Endodermal cell (in vitro differentiated cells): ENCODE measurements around the gene MCM6. TPM values are rescaled to one million over a fixed set of nuclear protein-coding genes. Genes with fewer than 3 reads are reported as not detected.

Experiments used
- DNase-seq: peaks from one replicate; pipeline ENCODE4 v3.0.0-alpha.2; 2017
- H3K27ac ChIP-seq: 2 replicates; pipeline ENCODE4 v1.5.1; 2013; ENCODE audit warnings: mild to moderate bottlenecking, low read depth, low read length, moderate library complexity
- H3K27me3 ChIP-seq: 2 replicates; pipeline ENCODE4 v1.6.1; 2013; ENCODE audit warnings: mild to moderate bottlenecking, low read length, moderate library complexity; ENCODE audit not compliant: insufficient read depth, control insufficient read depth, poor library complexity, severe bottlenecking
- H3K36me3 ChIP-seq: 2 replicates; pipeline ENCODE4 v1.7.0; 2013; ENCODE audit warnings: mild to moderate bottlenecking, low read length, moderate library complexity; ENCODE audit not compliant: control insufficient read depth, insufficient read depth
- H3K4me1 ChIP-seq: one replicate; pipeline ENCODE4 v1.7.0; 2013; ENCODE audit warnings: low read length; ENCODE audit not compliant: control insufficient read depth, insufficient read depth
- H3K4me3 ChIP-seq: 2 replicates; pipeline ENCODE4 v1.5.1; 2013; ENCODE audit warnings: mild to moderate bottlenecking, low read length, moderate library complexity
- H3K9ac ChIP-seq: 2 replicates; pipeline ENCODE4 v1.6.1; 2013; ENCODE audit warnings: mild to moderate bottlenecking, low read length, moderate library complexity; ENCODE audit not compliant: poor library complexity, severe bottlenecking; ENCODE audit errors: extremely low read depth
- H3K9me3 ChIP-seq: 2 replicates; pipeline ENCODE4 v1.6.1; 2013; ENCODE audit warnings: mild to moderate bottlenecking, low read length, moderate library complexity; ENCODE audit not compliant: control insufficient read depth
- H3K27ac Mint-ChIP-seq: 2 replicates; pipeline ENCODE4 v1.8.0; 2020; ENCODE audit warnings: mixed read lengths
- H3K27me3 Mint-ChIP-seq: 2 replicates; pipeline ENCODE4 v1.8.0; 2021; ENCODE audit warnings: mild to moderate bottlenecking, mixed read lengths; ENCODE audit not compliant: insufficient read depth
- H3K36me3 Mint-ChIP-seq: 2 replicates; pipeline ENCODE4 v1.8.0; 2020; ENCODE audit warnings: low read depth, mixed read lengths
- H3K4me1 Mint-ChIP-seq: 2 replicates; pipeline ENCODE4 v1.8.0; 2020; ENCODE audit warnings: mixed read lengths
- H3K4me3 Mint-ChIP-seq: 2 replicates; pipeline ENCODE4 v1.8.0; 2020; ENCODE audit warnings: mild to moderate bottlenecking, moderate library complexity, mixed read lengths
- H3K9me3 Mint-ChIP-seq: 2 replicates; pipeline ENCODE4 v1.8.0; 2020; ENCODE audit warnings: mild to moderate bottlenecking, mixed read lengths
- CTCF ChIP-seq: fragments of 200-600 bp; sonication (generic); conservative IDR thresholded peaks from 2 replicates; pipeline ENCODE4 v1.5.0; 2021; ENCODE audit warnings: antibody characterized with exemption, mild to moderate bottlenecking
- WGBS, 2 experiments: methylation state at CpG; one replicate each; pipeline versions ENCODE4 v1.1.5 to v1.1.7; 2013; ENCODE audit warnings: missing lambda C conversion rate in 2 of 2, mixed read lengths in 1 of 2; ENCODE audit not compliant: insufficient coverage in 1 of 2, insufficient read length in 1 of 2; 5-methylcytosine and 5-hydroxymethylcytosine counted together
- total RNA-seq, 2 donors: library from RNA; stranded (reverse); fragmentation: NEBNext Ultra II Directional in 1 of 2; extraction: Animal tissue kit (Norgen Biotek cat#: 25700) in 1 of 2; gene quantifications; 2 replicates in 1 of 2; 3 replicates in 1 of 2; pipeline ENCODE4 v1.2.1, GENCODE V29; 2021

MCM6 gene
- total RNA-seq, 2 donors from 2014 or later, result 140 to 141 TPM

- H3K9me3 Mint-ChIP-seq, result no peaks in the 10 kb centered on the region
- no peaks in the 10 kb centered on the region for H3K27me3 Mint-ChIP-seq
- Histone ChIP-seq H3K4me3 (no peak overlapping the region), H3K9ac (no peak overlapping the region), H3K9me3 (no peaks in the 10 kb centered on the region), H3K27me3 (no peaks in the 10 kb centered on the region), H3K36me3 (peaks cover 69% of the 10 kb centered on the region), H3K4me1 (no peaks in the 10 kb centered on the region), H3K27ac (no peak overlapping the region)
- DNase-seq, result no peak
- peaks cover 52% of the 10 kb centered on the region for H3K36me3 Mint-ChIP-seq
- H3K4me1 Mint-ChIP-seq, result no peaks in the 10 kb centered on the region
- no peak overlapping the region for H3K4me3 Mint-ChIP-seq
- H3K27ac Mint-ChIP-seq, result no peak overlapping the region
- 94 to 95% methylated on average over 2 of the region's 2 CpGs for WGBS, 2 experiments
- no peak for TF ChIP-seq CTCF
Measured at GRCh38 chr2:135840601-135841000, 35.6 kb downstream of the MCM6 start.

GRCh38 chr2:135839713-135840112 lies 36.5 kb downstream of the MCM6 start:
- H3K27me3 Mint-ChIP-seq, result no peaks in the 10 kb centered on the region
- H3K27me3 ChIP-seq, result no peaks in the 10 kb centered on the region
- no peak overlapping the region for H3K27ac ChIP-seq
- no peak for TF ChIP-seq CTCF
- H3K36me3 Mint-ChIP-seq, result peaks cover 46% of the 10 kb centered on the region
- 90 to 100% methylated on average over 1 to 2 of the region's 2 CpGs for WGBS, 2 experiments
- H3K9ac ChIP-seq, result no peak overlapping the region
- H3K9me3 ChIP-seq, result no peaks in the 10 kb centered on the region
- DNase-seq, result no peak
- no peak overlapping the region for H3K4me3 ChIP-seq
- H3K36me3 ChIP-seq, result peaks cover 60% of the 10 kb centered on the region
- H3K4me1 Mint-ChIP-seq, result no peaks in the 10 kb centered on the region
- no peaks in the 10 kb centered on the region for H3K9me3 Mint-ChIP-seq
- no peaks in the 10 kb centered on the region for H3K4me1 ChIP-seq
- no peak overlapping the region for H3K27ac Mint-ChIP-seq
- no peak overlapping the region for H3K4me3 Mint-ChIP-seq

- Mint-ChIP-seq H3K27ac (no peak overlapping the region), H3K4me1 (no peaks in the 10 kb centered on the region), H3K27me3 (no peaks in the 10 kb centered on the region), H3K36me3 (peaks cover 34% of the 10 kb centered on the region), H3K4me3 (no peak overlapping the region), H3K9me3 (no peaks in the 10 kb centered on the region)
- no peak overlapping the region for H3K27ac ChIP-seq
- no peaks in the 10 kb centered on the region for H3K27me3 ChIP-seq
- 95 to 97% methylated on average over 3 of the region's 3 CpGs for WGBS, 2 experiments
- H3K9ac ChIP-seq, result no peak overlapping the region
- peaks cover 48% of the 10 kb centered on the region for H3K36me3 ChIP-seq
- no peak for DNase-seq
- no peaks in the 10 kb centered on the region for H3K4me1 ChIP-seq
- no peak overlapping the region for H3K4me3 ChIP-seq
- TF ChIP-seq CTCF, result no peak
- no peaks in the 10 kb centered on the region for H3K9me3 ChIP-seq
Measured at GRCh38 chr2:135838502-135838901, 37.7 kb downstream of the MCM6 start.
